GM20000 (cell line): ENCODE data around the gene CNGA3.

ENCODE experiments used
- DNase-seq: peaks from one replicate; pipeline ENCODE4 v3.0.0; 2012; ENCODE audit warnings: low spot score
- CTCF ChIP-seq: IDR thresholded peaks from 2 replicates; pipeline ENCODE4 v1.5.1; 2012; ENCODE audit warnings: mild to moderate bottlenecking, control low read depth; ENCODE audit errors: extremely low read depth, missing control alignments

Gene CNGA3

GRCh38 chr2:98333922-98334321 is 12.3 kb upstream of the CNGA3 start:
- no peak for TF ChIP-seq CTCF
- no peak for DNase-seq

- TF ChIP-seq CTCF: no peak
- DNase-seq: no peak
These were observed 11.7 kb upstream of the CNGA3 start for GRCh38 chr2:98334439-98335078.

GRCh38 chr2:98335271-98335670 is 11.0 kb upstream of the CNGA3 start:
- DNase-seq: no peak
- TF ChIP-seq CTCF: no peak

- TF ChIP-seq CTCF: no peak
These were observed 5.0 kb upstream of the CNGA3 start for GRCh38 chr2:98341241-98341640.

GRCh38 chr2:98343285-98343684 is 3.0 kb upstream of the CNGA3 start:
- no peak for DNase-seq
- TF ChIP-seq CTCF: no peak

More at GRCh38 chr2:98341241-98341640, 5.0 kb upstream of the CNGA3 start:
- no peak for DNase-seq

- TF ChIP-seq CTCF: no peak
These were observed 1.2 kb downstream of the CNGA3 start for GRCh38 chr2:98347298-98348065.

GRCh38 chr2:98348066-98348561 is 1.9 kb downstream of the CNGA3 start:
- DNase-seq: no peak
- TF ChIP-seq CTCF: no peak

More at GRCh38 chr2:98347298-98348065, 1.2 kb downstream of the CNGA3 start:
- no peak for DNase-seq
